Ishikawa (cell line): ENCODE measurements around the gene CACYBP.

Source experiments
- CEBPB ChIP-seq: IDR thresholded peaks from 2 replicates; pipeline ENCODE4 v1.6.1; 2012
- CREB1 ChIP-seq: IDR thresholded peaks from 2 replicates; pipeline ENCODE4 v1.6.1; 2012; ENCODE audit warnings: low read depth
- EGR1 ChIP-seq: IDR thresholded peaks from 2 replicates; pipeline ENCODE4 v1.6.1; 2012
- EP300 ChIP-seq: IDR thresholded peaks from 2 replicates; pipeline ENCODE4 v1.6.1; 2012; ENCODE audit warnings: borderline replicate concordance
- FOXM1 ChIP-seq: IDR thresholded peaks from 2 replicates; pipeline ENCODE4 v1.6.1; 2012; ENCODE audit warnings: low read depth, borderline replicate concordance
- NFIC ChIP-seq: IDR thresholded peaks from 2 replicates; pipeline ENCODE4 v1.6.1; 2012
- RAD21 ChIP-seq: IDR thresholded peaks from 2 replicates; pipeline ENCODE4 v1.6.1; 2012; ENCODE audit warnings: low read depth
- TAF1 ChIP-seq: IDR thresholded peaks from 2 replicates; pipeline ENCODE4 v1.6.1; 2012; ENCODE audit warnings: low read depth, mild to moderate bottlenecking
- TCF12 ChIP-seq: IDR thresholded peaks from 2 replicates; pipeline ENCODE4 v1.6.1; 2012; ENCODE audit warnings: low read depth
- ZBTB7A ChIP-seq: IDR thresholded peaks from 2 replicates; pipeline ENCODE4 v1.6.1; 2012; ENCODE audit warnings: low read depth
- TF ChIP-seq, protein P1 (sequence below): IDR thresholded peaks from 2 replicates; pipeline ENCODE4 v1.6.1; 2012; ENCODE audit warnings: low read depth, mild to moderate bottlenecking
- TF ChIP-seq, protein P2 (sequence below): IDR thresholded peaks from 2 replicates; pipeline ENCODE4 v1.6.1; 2012
- TF ChIP-seq, protein P3 (sequence below): IDR thresholded peaks from 2 replicates; pipeline ENCODE4 v1.6.1; 2012

DNA sequence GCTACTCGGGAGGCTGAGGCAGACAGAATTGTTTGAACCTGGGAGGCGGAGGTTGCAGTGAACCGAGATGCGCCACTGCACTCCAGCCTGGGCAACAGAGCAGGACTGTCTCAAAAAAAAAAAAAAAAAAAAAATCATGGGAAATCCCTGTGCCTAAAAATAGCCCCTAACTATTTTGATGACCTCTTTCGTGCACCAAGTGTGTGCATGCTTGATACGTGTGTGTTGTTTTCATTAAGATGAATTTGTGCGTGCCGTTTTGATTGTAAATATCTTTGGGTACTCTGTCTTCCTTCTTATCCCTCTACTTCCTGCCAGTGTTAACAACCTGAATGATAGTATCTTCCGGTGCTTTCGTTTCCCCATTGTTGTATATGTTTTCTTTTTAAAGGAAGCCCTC, 9.8 kb downstream of the CACYBP start:
- TF ChIP-seq CREB1 (no peak), CEBPB (no peak), ZBTB7A (no peak), EP300 (no peak), TCF12 (no peak), EGR1 (no peak), RAD21 (no peak), FOXM1 (no peak), TAF1 (no peak), NFIC (no peak)
- TF ChIP-seq, protein P1, sequence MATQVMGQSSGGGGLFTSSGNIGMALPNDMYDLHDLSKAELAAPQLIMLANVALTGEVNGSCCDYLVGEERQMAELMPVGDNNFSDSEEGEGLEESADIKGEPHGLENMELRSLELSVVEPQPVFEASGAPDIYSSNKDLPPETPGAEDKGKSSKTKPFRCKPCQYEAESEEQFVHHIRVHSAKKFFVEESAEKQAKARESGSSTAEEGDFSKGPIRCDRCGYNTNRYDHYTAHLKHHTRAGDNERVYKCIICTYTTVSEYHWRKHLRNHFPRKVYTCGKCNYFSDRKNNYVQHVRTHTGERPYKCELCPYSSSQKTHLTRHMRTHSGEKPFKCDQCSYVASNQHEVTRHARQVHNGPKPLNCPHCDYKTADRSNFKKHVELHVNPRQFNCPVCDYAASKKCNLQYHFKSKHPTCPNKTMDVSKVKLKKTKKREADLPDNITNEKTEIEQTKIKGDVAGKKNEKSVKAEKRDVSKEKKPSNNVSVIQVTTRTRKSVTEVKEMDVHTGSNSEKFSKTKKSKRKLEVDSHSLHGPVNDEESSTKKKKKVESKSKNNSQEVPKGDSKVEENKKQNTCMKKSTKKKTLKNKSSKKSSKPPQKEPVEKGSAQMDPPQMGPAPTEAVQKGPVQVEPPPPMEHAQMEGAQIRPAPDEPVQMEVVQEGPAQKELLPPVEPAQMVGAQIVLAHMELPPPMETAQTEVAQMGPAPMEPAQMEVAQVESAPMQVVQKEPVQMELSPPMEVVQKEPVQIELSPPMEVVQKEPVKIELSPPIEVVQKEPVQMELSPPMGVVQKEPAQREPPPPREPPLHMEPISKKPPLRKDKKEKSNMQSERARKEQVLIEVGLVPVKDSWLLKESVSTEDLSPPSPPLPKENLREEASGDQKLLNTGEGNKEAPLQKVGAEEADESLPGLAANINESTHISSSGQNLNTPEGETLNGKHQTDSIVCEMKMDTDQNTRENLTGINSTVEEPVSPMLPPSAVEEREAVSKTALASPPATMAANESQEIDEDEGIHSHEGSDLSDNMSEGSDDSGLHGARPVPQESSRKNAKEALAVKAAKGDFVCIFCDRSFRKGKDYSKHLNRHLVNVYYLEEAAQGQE, result no peak
- TF ChIP-seq, protein P2, sequence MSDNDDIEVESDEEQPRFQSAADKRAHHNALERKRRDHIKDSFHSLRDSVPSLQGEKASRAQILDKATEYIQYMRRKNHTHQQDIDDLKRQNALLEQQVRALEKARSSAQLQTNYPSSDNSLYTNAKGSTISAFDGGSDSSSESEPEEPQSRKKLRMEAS, result no peak
- TF ChIP-seq, protein P3, sequence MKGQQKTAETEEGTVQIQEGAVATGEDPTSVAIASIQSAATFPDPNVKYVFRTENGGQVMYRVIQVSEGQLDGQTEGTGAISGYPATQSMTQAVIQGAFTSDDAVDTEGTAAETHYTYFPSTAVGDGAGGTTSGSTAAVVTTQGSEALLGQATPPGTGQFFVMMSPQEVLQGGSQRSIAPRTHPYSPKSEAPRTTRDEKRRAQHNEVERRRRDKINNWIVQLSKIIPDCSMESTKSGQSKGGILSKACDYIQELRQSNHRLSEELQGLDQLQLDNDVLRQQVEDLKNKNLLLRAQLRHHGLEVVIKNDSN, result no peak
